SW480 (cell line): ENCODE measurements around the gene ZNF22.
A peak's percentile ranks its signal among the peaks of the same experiment; 100 is the strongest.

ENCODE experiments used
- DNase-seq: peaks from one replicate; pipeline ENCODE4 v3.0.0-alpha.2; 2016; ENCODE audit warnings: low spot score

Gene ZNF22

GRCh38 chr10:44965104-44965503 is 35.6 kb upstream of the ZNF22 start:
- DNase-seq, result no peak

GRCh38 chr10:44965651-44966097 is 35.0 kb upstream of the ZNF22 start:
- no peak for DNase-seq

GRCh38 chr10:44966129-44966815 is 34.5 kb upstream of the ZNF22 start:
- no peak for DNase-seq

- DNase-seq, result no peak
Observed at GRCh38 chr10:44966816-44967509, 33.8 kb upstream of the ZNF22 start.

GRCh38 chr10:44967616-44968015 is 33.1 kb upstream of the ZNF22 start:
- no peak for DNase-seq

- no peak for DNase-seq
Observed at GRCh38 chr10:44968091-44968490, 32.6 kb upstream of the ZNF22 start.

- no peak for DNase-seq
Observed at GRCh38 chr10:44968500-44969400, 32.0 kb upstream of the ZNF22 start.

- DNase-seq, result no peak
Observed at GRCh38 chr10:44969854-44970253, 30.9 kb upstream of the ZNF22 start.

- no peak for DNase-seq
Observed at GRCh38 chr10:44970812-44971395, 29.8 kb upstream of the ZNF22 start.

GRCh38 chr10:44971434-44971833 is 29.3 kb upstream of the ZNF22 start:
- DNase-seq, result no peak

- DNase-seq, result no peak
Observed at GRCh38 chr10:44971935-44972757, 28.6 kb upstream of the ZNF22 start.

- DNase-seq, result no peak
Observed at GRCh38 chr10:44972874-44973306, 27.8 kb upstream of the ZNF22 start.

GRCh38 chr10:44973323-44974081 is 27.2 kb upstream of the ZNF22 start:
- no peak for DNase-seq

- DNase-seq, result no peak
Observed at GRCh38 chr10:44974082-44974627, 26.6 kb upstream of the ZNF22 start.

- DNase-seq, result peak; percentile 49
Observed at GRCh38 chr10:44974628-44975430, 25.9 kb upstream of the ZNF22 start.

- DNase-seq, result peak; percentile 68
Observed at GRCh38 chr10:44975431-44976331, 25.0 kb upstream of the ZNF22 start.

- DNase-seq, result no peak
Observed at GRCh38 chr10:44976352-44977198, 24.1 kb upstream of the ZNF22 start.
